HG03135 (cell line): Measurements from ENCODE around the gene FAM229B.

Experiments
- ATAC-seq: cut with Tn5 transposase; IDR thresholded peaks from one replicate; pipeline ENCODE4 v1.9.1; 2021; ENCODE audit warnings: mild to moderate bottlenecking, moderate library complexity; ENCODE audit not compliant: unreplicated experiment

FAM229B gene

GRCh38 chr6:112139052-112139451 lies 51.7 kb downstream of the FAM229B start:
- ATAC-seq = no peak

DNA sequence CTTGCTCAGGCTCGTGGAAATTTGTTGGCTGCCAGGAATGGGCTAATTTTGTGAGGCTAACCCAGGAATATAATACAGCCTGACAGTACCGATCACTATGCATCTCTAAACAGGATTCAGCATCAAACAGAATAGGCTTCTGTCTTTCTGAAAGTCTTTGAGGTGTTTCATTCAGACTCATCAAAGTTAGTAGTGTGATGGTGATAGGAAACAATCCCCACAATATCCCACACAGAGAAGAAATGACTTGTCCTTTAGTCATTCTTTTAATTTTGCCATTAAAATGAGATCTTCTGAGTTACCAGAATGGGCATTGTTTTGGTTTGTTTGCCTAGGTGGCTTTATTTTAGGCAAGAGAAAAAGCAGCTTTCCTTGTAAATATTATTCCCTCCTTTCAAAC lies 54.3 kb downstream of the FAM229B start:
- no peak for ATAC-seq

GRCh38 chr6:112144145-112144926 lies 56.9 kb downstream of the FAM229B start:
- ATAC-seq = no peak

- no peak for ATAC-seq
Observed at GRCh38 chr6:112145080-112145573, 57.7 kb downstream of the FAM229B start.

- no peak for ATAC-seq
Observed at GRCh38 chr6:112148103-112148502, 60.7 kb downstream of the FAM229B start.

- ATAC-seq = no peak
Observed at GRCh38 chr6:112149236-112149635, 61.8 kb downstream of the FAM229B start.

DNA sequence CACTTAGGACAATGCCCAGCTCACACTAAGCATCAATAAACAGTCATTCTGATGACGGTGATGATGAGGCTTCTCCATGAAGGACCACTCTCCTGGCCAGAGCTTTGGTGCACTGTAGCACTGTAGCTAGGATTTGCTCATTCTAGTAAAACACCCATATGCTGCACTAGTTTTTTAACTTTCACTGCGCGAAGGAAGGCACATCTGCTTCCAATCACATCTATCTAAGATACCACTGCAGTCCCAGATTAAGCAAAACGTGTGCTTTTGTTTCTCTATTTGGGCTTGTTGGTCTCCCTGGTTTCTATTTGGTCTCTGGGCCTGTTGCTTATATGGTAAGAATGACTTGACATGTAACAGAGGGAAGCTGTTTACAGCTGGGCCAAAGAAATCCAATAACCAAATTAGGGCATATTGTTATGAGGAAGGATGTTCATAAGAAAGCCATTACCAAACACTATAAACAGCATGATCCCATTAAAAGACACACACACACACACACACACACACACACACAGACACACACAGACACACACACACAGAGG lies 62.4 kb downstream of the FAM229B start:
- no peak for ATAC-seq

GRCh38 chr6:112150363-112150762 lies 63.0 kb downstream of the FAM229B start:
- ATAC-seq = no peak
